ENCODE results near the gene CYP2F1. TPM values are rescaled to one million over a fixed set of nuclear protein-coding genes. Genes with fewer than 3 reads are reported as not detected.

The CYP2F1 gene
- total RNA-seq, 6 experiments from 2014 or later = not detected

- no peak overlapping the region for H3K4me3 ChIP-seq
- no peaks in the 10 kb centered on the region for H3K9me3 ChIP-seq
- no peak for TF ChIP-seq CTCF (IDR thresholded peaks at IDR 0.05)
- TF ChIP-seq POLR2A (IDR thresholded peaks at IDR 0.05) = no peak
- ATAC-seq = no peak
- 59% methylated on average over 5 of the region's 6 CpGs for WGBS (ENCODE audit: insufficient coverage, low coverage, low lambda C conversion rate, missing lambda C conversion rate)
- H3K27me3 ChIP-seq = no peaks in the 10 kb centered on the region
- no peaks in the 10 kb centered on the region for H3K4me1 ChIP-seq
- no peak overlapping the region for H3K27ac ChIP-seq
- intact Hi-C loops (cut with DNase I) = no loop called here
- no peaks in the 10 kb centered on the region for H3K36me3 ChIP-seq
- no peak for DNase-seq
Observed at GRCh38 chr19:41172297-41173164, 58.3 kb downstream of the CYP2F1 start.

GRCh38 chr19:41174297-41174928, 60.2 kb downstream of the CYP2F1 start:
- intact Hi-C loops (cut with DNase I) = no loop called here
- no peaks in the 10 kb centered on the region for H3K36me3 ChIP-seq
- H3K27me3 ChIP-seq = no peaks in the 10 kb centered on the region
- DNase-seq (no peak), ATAC-seq (peak in 1 of 4 donors; percentile 24)
- H3K27ac ChIP-seq = no peak overlapping the region
- H3K4me1 ChIP-seq = no peaks in the 10 kb centered on the region
- 90% methylated on average over 12 of the region's 15 CpGs for WGBS (ENCODE audit: insufficient coverage, low coverage, low lambda C conversion rate, missing lambda C conversion rate)
- no peak for TF ChIP-seq POLR2A (IDR thresholded peaks at IDR 0.05)
- TF ChIP-seq CTCF (IDR thresholded peaks at IDR 0.05) = no peak
- no peaks in the 10 kb centered on the region for H3K9me3 ChIP-seq
- no peak overlapping the region for H3K4me3 ChIP-seq

GRCh38 chr19:41175801-41176777, 61.9 kb downstream of the CYP2F1 start:
- Histone ChIP-seq H3K36me3 (no peaks in the 10 kb centered on the region), H3K4me1 (no peaks in the 10 kb centered on the region), H3K9me3 (no peaks in the 10 kb centered on the region), H3K4me3 (no peak overlapping the region), H3K27ac (no peak overlapping the region), H3K27me3 (no peaks in the 10 kb centered on the region)
- 31% methylated on average over 13 of the region's 14 CpGs for WGBS (ENCODE audit: insufficient coverage, low coverage, low lambda C conversion rate, missing lambda C conversion rate)
- ATAC-seq (peak; percentile 39 to 84 (median 60)), DNase-seq (peak in 1 of 3 donors; percentile 32)
- intact Hi-C loops (cut with DNase I) = no loop called here
- TF ChIP-seq CTCF (IDR thresholded peaks at IDR 0.05) (no peak), POLR2A (IDR thresholded peaks at IDR 0.05) (no peak)

Other genes starting within 250 kb of the CYP2F1 start
- 1,000 to 10,000 TPM in 1 of 6 experiments, 100 to 1,000 TPM in 2, 10 to 100 TPM in 1, 1 to 10 TPM in 2; 2.5 to 2,068 (median 134) TPM for gene CYP2A7, start 232.2 kb upstream of the CYP2F1 start, total RNA-seq
- 1,000 to 10,000 TPM in 1 of 6 experiments, 100 to 1,000 TPM in 3, 1 to 10 TPM in 2; 7.9 to 5,721 (median 385) TPM for gene CYP2B6, start 123.2 kb upstream of the CYP2F1 start, total RNA-seq
- gene CYP2A13, start 26.0 kb upstream of the CYP2F1 start, total RNA-seq = 10 to 100 TPM in 1 of 6 experiments, 1 to 10 TPM in 1, under 1 TPM in 1, not detected in 3; 0.73 to 15.8 (median 2.1) TPM
- 1 to 10 TPM in 3 of 6 experiments, under 1 TPM in 3; 0.54 to 1.9 (median 0.99) TPM for gene CYP2S1, start 78.8 kb downstream of the CYP2F1 start, total RNA-seq
- 10 to 100 TPM in 3 of 6 experiments, 1 to 10 TPM in 3; 5.7 to 20.3 (median 10.2) TPM for gene AXL, start 104.8 kb downstream of the CYP2F1 start, total RNA-seq
- gene HNRNPUL1, start 149.9 kb downstream of the CYP2F1 start, total RNA-seq = 10 to 100 TPM; 53.5 to 70.0 (median 61.8) TPM
- gene CCDC97, start 195.7 kb downstream of the CYP2F1 start, total RNA-seq = 1 to 10 TPM; 4.6 to 7.2 (median 6.9) TPM
- 10 to 100 TPM in 2 of 6 experiments, 1 to 10 TPM in 4; 4.9 to 19.1 (median 8.5) TPM for gene TGFB1, start 239.5 kb downstream of the CYP2F1 start, total RNA-seq
- gene B9D2, start 249.7 kb downstream of the CYP2F1 start, total RNA-seq = 1 to 10 TPM; 1.7 to 4.4 (median 2.6) TPM